ENCODE data around the gene PPDPF. TPM values are rescaled to one million over a fixed set of nuclear protein-coding genes. Genes with fewer than 3 reads are reported as not detected.

Gene PPDPF
- total and polyA plus RNA-seq, 12 donors, result 7.4 to 193 (median 81.3) TPM

DNA sequence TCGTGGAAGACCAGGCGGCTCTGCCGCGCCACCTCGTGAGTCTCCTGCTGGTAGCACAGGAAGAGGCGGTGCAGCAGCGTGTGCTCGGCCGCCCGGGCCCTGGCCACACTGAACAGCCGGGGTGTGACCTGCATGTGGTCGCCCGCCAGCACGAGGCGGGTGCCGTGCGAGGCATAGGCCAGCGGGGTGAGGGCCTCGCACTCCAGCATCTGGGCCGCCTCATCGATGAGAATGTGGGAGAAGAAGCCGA is 46.5 kb downstream of the PPDPF start:
- H3K36me3 ChIP-seq (replicated peaks in 1 of 2), result peaks cover 0 to 26% of the 10 kb centered on the region in 2 donors
- intact Hi-C loops (cut with DNase I), result no loop called here
- no peaks in the 10 kb centered on the region for H3K27me3 ChIP-seq
- no peaks in the 10 kb centered on the region for H3K9me3 ChIP-seq (replicated peaks in 1 of 3)
- TF ChIP-seq CTCF (IDR thresholded peaks at IDR 0.05) (no peak), POLR2A (IDR thresholded peaks at IDR 0.05) (no peak)
- no peak for DNase-seq
- no peak overlapping the region for H3K4me3 ChIP-seq
- H3K4me1 ChIP-seq (replicated peaks in 1 of 2), result no peaks in the 10 kb centered on the region
- H3K27ac ChIP-seq, result no peak overlapping the region
- WGBS, 4 donors, result 83 to 90% (median 86%) methylated on average over 4 to 22 of the region's 22 CpGs

DNA sequence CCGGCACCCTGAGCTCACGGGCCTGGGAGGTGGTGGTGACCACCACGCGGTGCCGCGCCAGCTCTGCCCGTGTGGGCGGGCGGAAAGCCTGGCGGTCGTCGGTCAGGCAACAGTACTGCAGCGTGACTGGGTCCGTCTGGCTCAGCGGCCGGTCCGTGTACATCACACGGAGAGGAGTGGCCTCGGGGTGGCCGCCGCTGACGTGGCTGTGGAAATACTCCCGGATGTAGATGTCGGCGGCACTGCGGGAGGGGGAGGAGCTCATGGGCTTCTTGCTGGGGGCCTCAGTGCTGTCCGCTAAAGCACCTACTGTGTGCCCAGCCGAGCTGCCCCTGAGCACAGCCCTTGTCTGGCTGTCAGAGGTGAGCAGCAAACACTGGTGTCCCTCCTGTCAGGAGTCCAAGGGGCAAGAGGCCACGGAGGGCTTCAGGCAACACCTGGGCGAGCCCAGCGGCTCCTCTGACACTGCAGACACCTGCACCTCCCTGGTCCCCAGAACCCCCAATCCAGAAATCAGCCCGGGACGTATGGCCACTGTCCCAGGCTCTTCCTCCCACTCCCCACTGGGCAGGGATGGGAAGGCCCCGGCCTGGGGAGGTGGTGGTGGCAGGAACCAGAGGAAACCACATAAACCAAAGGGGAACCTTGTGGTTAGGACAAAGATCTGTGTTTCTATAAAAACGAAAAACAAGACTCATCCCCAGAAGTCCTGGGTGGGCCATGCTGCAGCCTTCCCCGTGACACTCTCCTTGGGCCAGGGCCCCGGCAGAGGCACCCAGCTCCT is 47.0 kb downstream of the PPDPF start:
- no peaks in the 10 kb centered on the region for H3K9me3 ChIP-seq (replicated peaks in 1 of 3)
- DNase-seq, result peak in 2 of 7 donors; percentile 37 to 51
- TF ChIP-seq CTCF (IDR thresholded peaks at IDR 0.05) (no peak), POLR2A (IDR thresholded peaks at IDR 0.05) (no peak)
- H3K27me3 ChIP-seq, result no peaks in the 10 kb centered on the region
- H3K27ac ChIP-seq, result no peak overlapping the region
- intact Hi-C loops (cut with DNase I), result no loop called here
- H3K36me3 ChIP-seq (replicated peaks in 1 of 2), result peaks cover 0 to 21% of the 10 kb centered on the region in 2 donors
- no peak overlapping the region for H3K4me3 ChIP-seq
- 70 to 78% (median 76%) methylated on average over 11 to 37 of the region's 37 CpGs for WGBS, 4 donors
- H3K4me1 ChIP-seq (replicated peaks in 1 of 2), result no peaks in the 10 kb centered on the region

DNA sequence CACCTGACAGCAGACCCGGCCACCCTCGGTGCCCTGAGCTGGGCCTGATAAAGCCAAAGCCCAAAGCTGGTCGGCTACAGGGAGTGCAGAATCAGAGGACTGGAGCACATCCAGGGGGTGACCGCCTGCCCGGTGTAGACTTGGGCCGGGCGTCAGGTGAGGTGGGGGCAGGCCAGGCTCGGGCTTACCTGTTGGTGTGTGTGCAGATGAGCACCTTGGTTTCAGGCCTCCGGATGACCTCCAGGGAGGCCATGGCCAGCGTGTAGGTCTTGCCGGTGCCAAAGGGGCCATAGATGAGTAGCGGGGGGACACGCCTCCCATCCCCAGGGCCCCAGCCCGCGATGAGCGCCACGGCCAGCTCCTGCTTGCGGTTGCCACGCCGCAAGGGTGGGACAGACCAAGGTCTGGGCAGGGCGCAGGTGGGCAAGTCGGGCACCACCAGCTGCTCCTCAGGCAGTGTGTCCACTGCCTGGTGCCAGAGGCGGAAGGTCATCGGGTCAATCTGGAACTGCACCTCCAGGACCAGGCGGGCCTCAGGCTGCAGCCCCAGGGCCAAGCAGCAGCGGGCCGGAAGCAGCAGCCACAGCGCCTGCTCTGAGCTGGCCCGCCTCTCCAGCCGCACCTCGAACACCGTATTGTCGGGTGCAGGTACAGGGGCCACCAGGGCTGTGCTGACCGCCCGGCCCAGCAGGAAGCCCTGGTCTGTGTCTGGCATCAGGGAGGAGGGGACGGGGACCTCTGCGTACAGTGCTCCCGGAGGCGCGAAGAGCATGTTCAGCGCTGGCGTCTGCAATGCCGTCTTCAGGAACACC is 47.8 kb downstream of the PPDPF start:
- TF ChIP-seq CTCF (IDR thresholded peaks at IDR 0.05) (no peak), POLR2A (IDR thresholded peaks at IDR 0.05) (no peak)
- Histone ChIP-seq H3K36me3 (replicated peaks in 1 of 2) (peaks cover 0 to 14% of the 10 kb centered on the region in 2 donors), H3K4me3 (no peak overlapping the region), H3K27me3 (no peaks in the 10 kb centered on the region), H3K27ac (no peak overlapping the region), H3K9me3 (replicated peaks in 1 of 3) (no peaks in the 10 kb centered on the region), H3K4me1 (replicated peaks in 1 of 2) (peaks cover 2 to 4% of the 10 kb centered on the region in 2 donors)
- 51 to 83% (median 81%) methylated on average over 13 to 43 of the region's 43 CpGs for WGBS, 4 donors
- DNase-seq, result no peak
- intact Hi-C loops (cut with DNase I), result no loop called here

- 85 to 91% (median 91%) methylated on average over 12 to 46 of the region's 46 CpGs for WGBS, 4 donors
- peaks cover 0 to 8% of the 10 kb centered on the region in 2 donors for H3K36me3 ChIP-seq (replicated peaks in 1 of 2)
- no peak overlapping the region for H3K4me3 ChIP-seq
- H3K9me3 ChIP-seq (replicated peaks in 1 of 3), result no peaks in the 10 kb centered on the region
- H3K27me3 ChIP-seq, result no peaks in the 10 kb centered on the region
- TF ChIP-seq POLR2A (IDR thresholded peaks at IDR 0.05), result no peak
- no peak for TF ChIP-seq CTCF (IDR thresholded peaks at IDR 0.05)
- H3K4me1 ChIP-seq (replicated peaks in 1 of 2), result peaks cover 5 to 6% of the 10 kb centered on the region in 2 donors
- no peak overlapping the region for H3K27ac ChIP-seq
- intact Hi-C loops (cut with DNase I), result no loop called here
- no peak for DNase-seq
Measured at GRCh38 chr20:63568986-63569949, 48.7 kb downstream of the PPDPF start.
